ENCODE measurements around the gene DHDH. TPM values are rescaled to one million over a fixed set of nuclear protein-coding genes. Genes with fewer than 3 reads are reported as not detected.
A peak's percentile ranks its signal among the peaks of the same experiment; 100 is the strongest.

Gene DHDH
- total and polyA plus RNA-seq, 2 of the 13 experiments (the other 11 are each of a cell fraction or from before 2014, with no cell fraction given), result 0.13 to 0.91 TPM

GRCh38 chr19:48963371-48964204 is 30.1 kb downstream of the DHDH start (continued):
- no peak for TF ChIP-seq STAT5B (CRISPR knock-in tag; IDR thresholded peaks at IDR 0.05)
- peak; percentile 76; the same call in 1 of the 2 replicates for TF ChIP-seq ZNF788 (CRISPR knock-in tag; IDR thresholded peaks at IDR 0.05; ENCODE audit: borderline replicate concordance)
- TF ChIP-seq TOPORS (CRISPR knock-in tag; IDR thresholded peaks at IDR 0.05), result peak; percentile 88; the same call in 1 of the 2 replicates
- TF ChIP-seq DBP (CRISPR knock-in tag; IDR thresholded peaks at IDR 0.05; ENCODE audit: not compliant biosample characterization), result peak; percentile 56
- peak; percentile 83; the same call in 1 of the 2 replicates for TF ChIP-seq ZNF616 (CRISPR knock-in tag; IDR thresholded peaks at IDR 0.05; ENCODE audit: low read depth)
- TF ChIP-seq HMGXB4 (CRISPR knock-in tag; IDR thresholded peaks at IDR 0.05; ENCODE audit: borderline replicate concordance in 1 of 2, low read depth in 1 of 2), result peak; percentile 24 to 53; a peak in 2 of 4 replicates
- TF ChIP-seq ZFP91 (CRISPR knock-in tag; IDR thresholded peaks at IDR 0.05; ENCODE audit: borderline replicate concordance), result peak; percentile 69
- peak; percentile 55; the same call in 1 of the 2 replicates for TF ChIP-seq ZNF614 (CRISPR knock-in tag; IDR thresholded peaks at IDR 0.05; ENCODE audit: borderline replicate concordance)
- no peak; the same call in 1 of the 2 replicates for TF ChIP-seq FOXO1 (CRISPR knock-in tag; IDR thresholded peaks at IDR 0.05)
- TF ChIP-seq SOX5 (CRISPR knock-in tag; IDR thresholded peaks at IDR 0.05; ENCODE audit: borderline replicate concordance), result peak; percentile 67
- TF ChIP-seq MTERF4 (CRISPR knock-in tag; IDR thresholded peaks at IDR 0.05), result no peak
- no peak for TF ChIP-seq FOXP1 (IDR thresholded peaks at IDR 0.05)
- peak; percentile 28; the same call in 1 of the 2 replicates for TF ChIP-seq FOXP1 (CRISPR knock-in tag; IDR thresholded peaks at IDR 0.05)
- TF ChIP-seq ZBTB7A (CRISPR knock-in tag; IDR thresholded peaks at IDR 0.05), result peak; percentile 95
- peak; percentile 66 for TF ChIP-seq FOSL1 (CRISPR knock-in tag; IDR thresholded peaks at IDR 0.05; ENCODE audit: borderline replicate concordance)
- no peak; the same call in 1 of the 2 replicates for TF ChIP-seq ZNF503 (CRISPR knock-in tag; IDR thresholded peaks at IDR 0.05)
- peak; percentile 41; the same call in 1 of the 2 replicates for TF ChIP-seq FOXK2 (IDR thresholded peaks at IDR 0.05)
- peak; percentile 69 for TF ChIP-seq PHF8 (CRISPR knock-in tag; IDR thresholded peaks at IDR 0.05)
- TF ChIP-seq YEATS4 (CRISPR knock-in tag; IDR thresholded peaks at IDR 0.05; ENCODE audit: borderline replicate concordance), result peak; percentile 62; the same call in 1 of the 2 replicates
- peak; percentile 50; the same call in 1 of the 2 replicates for TF ChIP-seq FIP1L1 (IDR thresholded peaks at IDR 0.05; ENCODE audit: borderline replicate concordance, insufficient read depth, low read depth, low read length)
- TF ChIP-seq ZNF446 (CRISPR knock-in tag; IDR thresholded peaks at IDR 0.05), result no peak
- TF ChIP-seq SIX4 (CRISPR knock-in tag; IDR thresholded peaks at IDR 0.05), result no peak; the same call in 1 of the 2 replicates
